ENCODE results near the gene WFIKKN1. TPM values are rescaled to one million over a fixed set of nuclear protein-coding genes. Genes with fewer than 3 reads are reported as not detected.

Gene WFIKKN1
- total RNA-seq, 2 donors from 2014 or later, result 0.92 to 1.2 TPM

DNA sequence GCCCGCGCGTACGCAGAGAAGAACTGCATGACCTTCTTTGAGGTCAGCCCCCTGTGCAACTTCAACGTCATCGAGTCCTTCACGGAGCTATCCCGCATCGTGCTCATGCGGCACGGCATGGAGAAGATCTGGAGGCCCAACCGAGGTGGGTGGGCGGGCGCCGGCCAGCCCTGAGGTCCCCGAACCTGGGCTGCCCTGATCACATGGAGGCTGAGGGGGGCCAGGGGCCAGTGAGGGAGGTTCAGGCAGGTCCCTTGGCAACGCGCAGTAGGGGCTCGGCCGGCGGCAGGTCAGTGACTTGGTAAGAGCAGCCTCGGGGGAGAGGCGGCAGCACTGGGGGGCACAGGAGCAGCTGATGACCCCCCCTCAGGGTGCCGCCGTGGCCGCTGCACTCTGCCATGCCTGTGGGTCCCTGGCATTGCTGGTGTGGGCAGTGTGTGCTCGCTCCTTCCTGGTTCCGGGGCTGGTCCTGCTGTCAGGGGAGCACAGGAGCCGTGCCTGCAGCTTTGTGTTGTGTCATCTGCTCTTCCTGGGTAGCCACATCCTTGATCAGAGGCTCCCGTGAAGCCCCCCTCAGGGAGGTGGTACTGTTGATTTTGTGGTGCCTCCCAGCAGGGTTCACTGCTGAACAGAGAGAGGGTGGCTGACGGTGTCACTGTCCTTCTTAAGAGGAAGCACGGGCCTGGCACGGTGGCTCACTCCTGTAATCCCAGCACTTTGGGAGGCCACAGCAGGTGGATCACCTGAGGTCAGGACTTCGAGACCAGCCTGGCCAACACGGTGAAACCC, 4.6 kb upstream of the WFIKKN1 start:
- no peak for ATAC-seq (ENCODE audit: insufficient number of reproducible peaks, low FRiP score, low read depth)
- DNase-seq (ENCODE audit: low spot score), result no peak
- Histone ChIP-seq H3K4me3 (no peak overlapping the region), H3K9me3 (no peaks in the 10 kb centered on the region), H3K27me3 (replicated peaks; ENCODE audit: insufficient read depth) (no peaks in the 10 kb centered on the region), H3K27ac (no peak overlapping the region), H3K36me3 (peaks cover 15% of the 10 kb centered on the region), H3K4me1 (ENCODE audit: control insufficient read depth in 1 of 2, low read depth in 2 of 2) (peaks cover 0 to 5% of the 10 kb centered on the region in 2 donors)
- TF ChIP-seq, protein P1, sequence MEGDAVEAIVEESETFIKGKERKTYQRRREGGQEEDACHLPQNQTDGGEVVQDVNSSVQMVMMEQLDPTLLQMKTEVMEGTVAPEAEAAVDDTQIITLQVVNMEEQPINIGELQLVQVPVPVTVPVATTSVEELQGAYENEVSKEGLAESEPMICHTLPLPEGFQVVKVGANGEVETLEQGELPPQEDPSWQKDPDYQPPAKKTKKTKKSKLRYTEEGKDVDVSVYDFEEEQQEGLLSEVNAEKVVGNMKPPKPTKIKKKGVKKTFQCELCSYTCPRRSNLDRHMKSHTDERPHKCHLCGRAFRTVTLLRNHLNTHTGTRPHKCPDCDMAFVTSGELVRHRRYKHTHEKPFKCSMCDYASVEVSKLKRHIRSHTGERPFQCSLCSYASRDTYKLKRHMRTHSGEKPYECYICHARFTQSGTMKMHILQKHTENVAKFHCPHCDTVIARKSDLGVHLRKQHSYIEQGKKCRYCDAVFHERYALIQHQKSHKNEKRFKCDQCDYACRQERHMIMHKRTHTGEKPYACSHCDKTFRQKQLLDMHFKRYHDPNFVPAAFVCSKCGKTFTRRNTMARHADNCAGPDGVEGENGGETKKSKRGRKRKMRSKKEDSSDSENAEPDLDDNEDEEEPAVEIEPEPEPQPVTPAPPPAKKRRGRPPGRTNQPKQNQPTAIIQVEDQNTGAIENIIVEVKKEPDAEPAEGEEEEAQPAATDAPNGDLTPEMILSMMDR (IDR thresholded peaks at IDR 0.05), result no peak

DNA sequence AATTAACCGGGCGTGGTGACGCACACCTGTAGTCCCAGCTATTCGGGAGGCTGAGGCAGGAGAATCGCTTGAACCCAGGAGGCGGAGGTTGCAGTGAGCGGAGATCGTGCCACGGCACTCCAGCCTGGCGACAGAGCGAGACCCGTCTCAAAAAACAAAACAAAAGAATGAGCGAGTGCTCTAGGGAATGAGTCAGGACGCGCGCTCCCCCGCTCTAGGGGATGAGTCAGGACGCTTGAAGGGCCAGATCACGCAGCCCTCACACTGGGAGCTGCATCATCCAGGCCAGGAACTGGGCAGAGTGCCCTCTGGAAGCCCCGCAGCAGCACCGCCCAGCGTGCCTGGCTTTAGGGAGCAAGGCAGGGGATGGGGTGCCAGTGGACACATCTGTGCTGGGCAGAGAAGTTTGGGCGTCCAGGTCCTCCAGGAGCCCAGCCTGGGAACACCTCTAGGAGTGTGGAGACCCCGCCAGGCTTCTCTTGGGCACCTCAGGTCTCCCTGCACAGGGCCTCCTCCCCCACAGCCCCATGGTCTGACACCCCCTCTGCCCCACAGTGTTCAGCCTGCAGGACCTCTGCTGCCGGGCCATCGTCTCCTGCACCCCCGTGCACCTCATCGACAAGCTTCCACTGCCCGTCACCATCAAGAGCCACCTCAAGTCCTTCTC, 3.9 kb upstream of the WFIKKN1 start:
- H3K27ac ChIP-seq, result no peak overlapping the region
- peaks cover 15% of the 10 kb centered on the region for H3K36me3 ChIP-seq
- no peak for ATAC-seq (ENCODE audit: insufficient number of reproducible peaks, low FRiP score, low read depth)
- H3K4me1 ChIP-seq (ENCODE audit: control insufficient read depth in 1 of 2, low read depth in 2 of 2), result peaks cover 0 to 6% of the 10 kb centered on the region in 2 donors
- no peaks in the 10 kb centered on the region for H3K27me3 ChIP-seq (replicated peaks; ENCODE audit: insufficient read depth)
- H3K4me3 ChIP-seq, result no peak overlapping the region
- no peaks in the 10 kb centered on the region for H3K9me3 ChIP-seq
- TF ChIP-seq, protein P1 (IDR thresholded peaks at IDR 0.05), result no peak
- DNase-seq (ENCODE audit: low spot score), result no peak

DNA sequence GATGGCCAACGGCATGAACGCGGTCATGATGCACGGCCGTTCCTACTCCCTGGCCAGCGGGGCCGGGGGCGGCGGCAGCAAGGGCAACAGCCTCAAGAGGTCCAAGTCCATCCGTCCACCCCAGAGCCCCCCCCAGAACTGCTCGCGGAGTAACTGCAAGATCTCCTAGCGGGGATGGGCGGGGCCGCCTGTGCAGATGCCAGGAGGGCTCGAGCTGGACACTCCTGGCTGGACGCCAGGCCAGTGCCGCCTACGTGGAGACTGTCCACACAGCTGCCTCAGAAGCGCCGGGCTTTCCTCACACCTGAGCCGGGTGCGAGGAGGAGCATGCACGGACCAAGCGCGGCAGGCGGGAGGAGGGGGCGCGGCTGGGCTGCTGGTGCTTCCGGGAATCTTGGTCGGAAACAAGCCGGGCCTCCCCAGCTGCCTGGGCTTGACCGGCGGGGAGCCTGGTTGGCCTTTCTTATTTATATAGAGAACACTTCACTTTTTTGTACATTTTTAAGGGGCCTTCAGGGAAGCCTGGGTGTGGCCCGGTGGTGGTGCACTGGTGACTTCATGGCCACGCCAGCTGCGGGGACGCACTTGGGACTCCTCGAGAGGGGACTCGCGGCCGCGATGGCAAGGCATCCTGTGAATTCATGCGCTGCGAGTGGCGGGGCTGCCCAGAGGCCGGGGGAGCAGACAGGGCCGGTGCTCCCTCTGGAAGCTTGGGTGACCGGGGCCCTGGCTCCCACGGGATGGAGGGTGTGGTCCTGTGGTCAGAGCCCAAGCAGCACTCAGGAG, 3.1 kb upstream of the WFIKKN1 start:
- TF ChIP-seq, protein P1 (IDR thresholded peaks at IDR 0.05), result no peak
- no peak overlapping the region for H3K27ac ChIP-seq
- ATAC-seq (ENCODE audit: insufficient number of reproducible peaks, low FRiP score, low read depth) (no peak), DNase-seq (ENCODE audit: low spot score) (no peak)
- no peaks in the 10 kb centered on the region for H3K27me3 ChIP-seq (replicated peaks; ENCODE audit: insufficient read depth)
- H3K4me3 ChIP-seq, result no peak overlapping the region
- no peaks in the 10 kb centered on the region for H3K9me3 ChIP-seq
- peaks cover 15% of the 10 kb centered on the region for H3K36me3 ChIP-seq
- peaks cover 0 to 6% of the 10 kb centered on the region in 2 donors for H3K4me1 ChIP-seq (ENCODE audit: control insufficient read depth in 1 of 2, low read depth in 2 of 2)

DNA sequence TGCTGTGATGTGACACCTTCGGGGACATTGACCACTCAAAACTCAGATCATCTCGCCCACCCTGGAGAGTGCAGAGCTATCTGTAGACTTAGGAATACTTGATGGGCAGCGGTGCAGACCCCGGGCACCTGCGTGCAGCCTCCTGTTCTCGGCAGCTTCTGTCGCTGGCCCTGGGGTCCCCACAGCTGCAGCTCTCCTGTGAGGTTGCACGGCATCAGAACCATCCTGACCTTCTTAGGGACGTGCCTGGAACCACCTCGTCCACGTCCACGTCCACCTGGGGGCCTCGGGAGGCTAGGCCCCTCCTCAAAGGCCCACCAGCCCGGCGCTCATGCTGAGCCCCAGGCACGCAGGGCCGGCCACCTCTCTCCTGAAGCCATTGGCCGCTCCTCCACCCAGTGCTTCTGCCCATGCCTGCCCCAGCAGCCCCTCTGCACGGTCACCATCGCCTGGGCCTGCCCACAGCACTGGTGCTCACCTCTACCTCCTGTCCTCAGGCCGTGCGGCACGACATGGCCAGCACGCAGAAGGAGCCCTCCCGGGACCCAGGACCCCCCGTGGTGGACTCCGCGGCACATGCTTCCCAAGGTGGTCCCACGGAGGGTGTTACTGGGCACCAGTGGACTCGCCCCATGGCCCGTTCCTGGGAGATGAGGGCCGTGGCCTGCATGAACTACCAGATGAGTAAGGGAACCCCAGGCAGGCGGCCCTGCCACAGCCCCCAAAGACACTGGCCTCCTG, 2.3 kb upstream of the WFIKKN1 start:
- no peak for ATAC-seq (ENCODE audit: insufficient number of reproducible peaks, low FRiP score, low read depth)
- Histone ChIP-seq H3K27ac (no peak overlapping the region), H3K4me1 (ENCODE audit: control insufficient read depth in 1 of 2, low read depth in 2 of 2) (peaks cover 0 to 6% of the 10 kb centered on the region in 2 donors), H3K4me3 (no peak overlapping the region), H3K9me3 (no peaks in the 10 kb centered on the region), H3K36me3 (peaks cover 15% of the 10 kb centered on the region), H3K27me3 (replicated peaks; ENCODE audit: insufficient read depth) (no peaks in the 10 kb centered on the region)
- no peak for DNase-seq (ENCODE audit: low spot score)
- TF ChIP-seq, protein P1 (IDR thresholded peaks at IDR 0.05), result no peak

Measured in thoracic aorta (tissue), 2 donors.